Measurements from ENCODE around the gene ANTXR2.

Gene ANTXR2

DNA sequence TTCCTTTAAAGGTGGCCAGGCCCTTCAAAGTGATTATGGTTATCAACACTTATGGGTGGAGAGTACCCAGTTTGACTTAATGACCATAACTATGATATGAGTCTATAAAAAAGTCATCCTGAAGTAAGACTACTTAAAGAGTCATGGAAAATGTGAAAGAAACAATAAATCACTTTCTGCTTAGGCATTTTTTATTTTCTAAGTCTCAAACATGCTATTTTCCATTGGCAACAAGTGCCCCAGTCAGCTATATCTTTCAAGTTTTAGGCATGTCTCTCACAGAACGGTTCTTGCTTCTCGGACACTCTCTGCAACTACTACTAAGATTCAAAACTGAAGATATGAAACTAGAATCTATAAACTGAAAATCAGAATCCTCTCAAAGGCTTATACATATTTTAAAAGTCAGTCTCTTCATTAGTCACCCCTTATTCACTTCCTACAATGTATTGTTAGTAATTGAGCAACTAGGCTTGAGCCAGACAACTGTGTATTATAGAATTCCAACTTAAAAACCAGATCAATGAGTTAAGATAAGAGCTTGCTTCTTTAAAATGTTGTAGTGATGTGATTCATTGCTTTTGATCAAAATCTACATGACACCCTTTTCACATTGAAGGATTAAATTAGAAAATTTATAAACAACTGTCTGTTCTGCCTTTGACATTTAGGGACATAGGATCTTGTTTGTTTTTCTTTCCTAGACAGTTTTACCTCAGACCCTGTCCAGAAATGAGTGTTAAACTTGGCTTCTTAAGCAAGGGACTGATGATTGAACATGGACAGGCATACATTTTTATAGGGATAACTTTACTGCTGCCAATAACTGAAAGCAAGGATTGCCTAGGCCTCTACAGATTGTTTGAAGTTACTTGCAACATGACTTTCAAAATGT, 2.9 kb downstream of the ANTXR2 start:
- no peak for DNase-seq (ENCODE audit: low read depth in 4 of 4, low spot score in 1 of 4)

DNA sequence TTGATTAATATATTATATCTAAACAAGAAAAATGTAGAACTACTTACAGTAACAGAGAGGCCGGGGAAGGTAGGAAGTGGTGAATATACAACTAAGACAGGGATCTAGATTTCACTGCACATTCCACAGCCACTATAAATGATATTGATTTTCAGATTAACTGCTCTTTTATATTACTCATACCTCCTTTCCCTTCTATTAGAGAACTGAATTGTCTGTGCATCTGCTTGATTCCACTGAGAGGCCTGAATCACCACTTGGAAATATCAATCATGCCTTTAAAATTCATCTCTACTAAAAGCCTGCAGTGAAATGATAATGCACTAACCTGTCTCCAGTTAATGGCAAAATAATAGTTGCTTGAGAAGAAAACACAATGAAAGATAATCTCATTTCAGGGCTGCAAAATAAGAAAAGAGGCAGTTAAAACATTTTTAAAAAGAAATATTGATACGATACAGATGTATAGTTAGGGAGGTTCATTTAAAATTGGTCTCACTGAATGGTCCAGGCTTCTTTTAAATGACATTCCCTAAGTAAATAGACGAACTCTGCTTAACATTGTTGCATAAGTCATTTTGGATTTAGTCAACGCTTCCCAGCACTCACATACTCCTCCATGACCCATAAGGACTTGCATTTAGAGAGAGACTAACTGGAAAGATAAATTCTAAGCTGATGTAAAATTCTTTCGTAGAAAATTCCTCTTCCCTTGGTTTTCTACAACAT, 3.8 kb downstream of the ANTXR2 start:
- DNase-seq (ENCODE audit: low read depth in 4 of 4, low spot score in 1 of 4) = no peak

DNA sequence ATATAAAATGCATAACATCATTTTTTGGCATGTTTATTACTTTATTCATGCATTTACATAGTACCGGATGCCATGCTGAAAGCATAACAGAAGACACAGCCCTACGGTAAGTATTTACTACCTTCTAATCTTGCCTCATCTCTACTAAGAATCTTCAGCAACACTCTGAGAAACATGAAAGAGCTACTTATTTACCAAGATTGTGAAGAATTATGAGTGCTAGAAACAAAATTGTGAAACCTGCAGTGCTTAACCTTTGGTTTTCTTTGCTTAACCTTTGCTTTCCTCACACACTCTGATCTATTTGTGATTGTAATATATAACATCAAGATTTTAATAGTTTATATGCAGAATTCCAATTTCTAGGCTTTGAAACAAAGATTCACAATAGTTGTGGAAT, 7.4 kb downstream of the ANTXR2 start:
- no peak for DNase-seq (ENCODE audit: low read depth in 4 of 4, low spot score in 1 of 4)

DNA sequence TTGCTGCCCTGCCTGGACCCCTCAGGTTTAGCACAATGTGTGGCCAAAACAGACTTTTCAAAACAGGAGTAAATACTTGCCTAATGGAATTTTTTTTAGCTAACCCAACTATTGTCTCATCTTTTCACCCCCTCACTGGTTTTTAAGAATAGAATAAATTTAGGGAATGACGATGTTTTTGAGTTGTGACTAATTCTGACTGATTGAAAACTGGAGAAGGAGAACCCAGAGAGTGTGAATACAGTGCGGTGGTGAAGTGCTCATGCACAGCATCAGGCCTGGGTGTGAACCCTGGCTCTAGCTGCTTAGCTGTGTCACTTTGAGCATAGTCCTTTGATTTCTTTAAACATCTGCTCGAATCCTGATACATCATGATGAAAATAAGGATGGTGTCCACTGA, 10.5 kb downstream of the ANTXR2 start:
- no peak for DNase-seq (ENCODE audit: low read depth in 4 of 4, low spot score in 1 of 4)

DNA sequence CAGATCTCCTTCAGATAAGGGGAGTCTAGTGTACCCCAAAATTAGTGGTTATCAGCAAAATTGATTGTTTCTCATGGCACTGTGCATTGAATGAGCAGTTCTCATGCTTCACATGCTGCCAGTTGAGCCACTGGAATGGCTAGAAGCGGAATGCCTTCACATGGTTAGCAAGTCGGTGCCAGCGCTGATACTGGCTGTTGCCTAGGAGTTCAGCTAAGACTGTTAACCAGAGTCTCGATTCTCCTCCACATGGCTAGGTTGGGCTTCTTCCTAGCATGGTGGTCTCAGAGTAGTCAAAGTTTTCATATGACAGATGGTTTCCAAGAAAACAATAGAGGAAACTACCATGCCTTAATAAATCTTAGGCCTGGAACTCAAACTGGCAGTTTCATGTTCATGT, 12.2 kb downstream of the ANTXR2 start:
- no peak for DNase-seq (ENCODE audit: low read depth in 4 of 4, low spot score in 1 of 4)

DNA sequence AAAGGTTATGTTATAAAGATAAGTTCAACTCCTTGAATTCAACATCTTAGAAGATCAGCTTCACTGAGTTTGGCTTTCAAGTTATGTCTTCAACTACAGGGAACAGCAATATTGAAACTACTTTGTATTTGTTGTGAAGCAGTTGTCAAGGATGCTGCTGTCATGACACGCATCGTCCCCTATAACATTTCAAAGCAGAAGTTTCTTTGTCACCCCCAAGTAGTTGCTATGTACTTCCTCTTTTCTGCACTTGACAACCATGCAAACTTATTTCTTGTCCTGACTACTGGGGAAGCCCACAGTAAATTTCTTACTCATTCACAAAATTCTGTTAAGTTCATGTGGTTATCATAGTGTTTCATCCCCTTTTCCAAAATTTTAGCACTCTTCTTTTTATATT, 14.3 kb downstream of the ANTXR2 start:
- no peak for DNase-seq (ENCODE audit: low read depth in 4 of 4, low spot score in 1 of 4)

DNA sequence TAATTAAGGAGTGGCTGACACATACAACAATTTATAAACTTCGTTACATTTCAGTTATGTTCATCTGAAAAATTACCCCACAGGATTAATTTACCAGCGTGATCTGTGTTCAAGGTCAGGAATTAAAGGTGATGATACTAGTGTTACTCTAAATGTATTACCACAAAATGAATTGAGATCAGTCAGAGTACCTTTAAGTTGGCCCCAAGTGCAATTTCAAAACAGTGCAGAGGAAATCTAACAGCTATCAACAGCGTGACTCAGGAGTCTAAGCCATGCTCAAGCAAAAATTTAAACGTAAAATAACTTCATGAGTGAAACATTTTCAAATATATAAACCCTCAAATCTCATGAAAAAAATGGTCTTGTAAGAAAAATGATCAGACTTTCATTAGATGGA, 18.7 kb downstream of the ANTXR2 start:
- no peak for DNase-seq (ENCODE audit: low read depth in 4 of 4, low spot score in 1 of 4)

DNA sequence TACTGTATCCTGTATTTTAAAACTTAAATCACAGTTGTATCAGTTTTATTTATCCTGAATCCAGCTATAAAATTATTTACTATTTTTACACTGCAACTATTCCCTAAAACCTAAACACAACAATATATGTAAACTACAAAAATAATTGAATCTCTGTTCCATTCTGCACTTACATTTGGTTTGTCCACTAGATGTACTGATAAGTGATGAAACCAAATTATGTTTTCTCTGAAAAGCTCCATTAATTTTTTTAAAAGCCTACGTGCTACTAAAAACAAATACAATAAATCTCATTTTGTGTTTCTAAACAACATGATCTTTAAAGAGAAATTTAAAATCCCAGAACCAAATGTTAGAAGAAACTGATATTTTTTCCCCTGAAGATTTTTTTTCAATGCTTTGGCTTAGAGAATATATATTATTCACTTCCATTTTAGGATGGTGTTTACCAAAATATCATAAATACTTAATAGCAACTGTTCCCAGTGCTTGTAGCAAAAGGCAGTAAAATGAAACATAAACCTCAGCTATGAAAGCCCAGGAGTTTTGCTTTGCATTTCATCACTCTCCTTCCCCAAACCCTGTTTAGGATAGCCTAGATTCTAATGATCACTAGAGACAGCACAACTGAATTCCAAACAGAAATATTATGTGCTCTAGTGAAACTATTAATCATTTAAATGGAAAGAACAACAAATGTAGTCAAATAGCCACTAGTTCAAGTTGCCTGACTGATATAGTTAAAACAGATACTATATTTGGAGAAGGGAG, 19.7 kb downstream of the ANTXR2 start:
- no peak for DNase-seq (ENCODE audit: low read depth in 4 of 4, low spot score in 1 of 4)

DNA sequence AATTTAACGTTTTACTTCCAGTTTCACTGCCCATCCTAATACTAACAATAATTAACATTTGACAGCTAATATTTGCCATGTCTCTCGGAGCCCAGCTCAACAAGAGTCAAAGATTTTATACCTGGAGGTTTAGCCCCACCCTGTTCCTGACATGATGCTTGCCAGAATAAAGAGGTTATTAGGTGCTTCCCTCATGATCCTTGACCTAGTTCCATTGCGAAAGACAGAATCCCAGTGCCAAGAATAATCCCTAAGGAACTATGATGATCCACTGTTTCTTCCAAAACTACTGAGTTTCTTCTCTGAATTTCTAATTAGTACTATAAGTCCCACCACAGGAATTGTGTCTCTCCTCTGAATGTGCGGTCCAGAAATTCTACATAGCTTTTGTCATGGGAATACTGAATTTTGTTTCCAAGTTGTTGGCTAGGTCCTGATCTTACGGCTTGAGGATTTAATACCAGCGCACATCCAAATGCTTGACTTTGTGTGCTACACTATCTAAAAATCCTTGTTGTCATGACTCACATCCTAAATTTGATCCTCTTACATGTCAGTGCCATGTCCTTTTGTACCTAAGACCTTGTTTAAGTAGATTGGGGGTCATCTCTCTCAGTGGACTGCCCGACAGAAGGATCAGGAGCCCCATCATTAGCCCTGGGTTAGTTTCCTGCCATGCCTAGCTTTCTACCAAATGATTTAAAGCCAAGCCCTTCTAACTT, 23.1 kb downstream of the ANTXR2 start:
- no peak for DNase-seq (ENCODE audit: low read depth in 4 of 4, low spot score in 1 of 4)

DNA sequence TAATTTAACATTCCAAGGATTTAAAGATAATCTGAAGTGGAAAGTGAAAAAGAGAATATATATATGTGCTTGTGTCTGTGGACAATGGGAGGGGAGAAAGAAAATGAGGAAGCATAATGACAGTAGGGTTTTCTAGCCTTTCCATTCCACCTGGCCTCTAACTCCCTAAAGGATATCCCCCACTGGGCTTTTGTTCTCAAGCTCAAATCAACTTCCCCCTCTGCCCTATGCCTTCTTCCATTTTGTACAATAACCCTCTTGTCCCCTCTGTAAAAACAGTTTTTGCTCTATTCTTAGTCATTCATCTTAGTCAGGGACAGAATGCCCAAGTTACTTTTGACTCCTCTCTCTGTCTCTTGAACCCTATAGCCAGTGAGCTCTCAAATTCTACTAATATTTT, 23.6 kb downstream of the ANTXR2 start:
- DNase-seq (ENCODE audit: low read depth in 4 of 4, low spot score in 1 of 4) = no peak

DNA sequence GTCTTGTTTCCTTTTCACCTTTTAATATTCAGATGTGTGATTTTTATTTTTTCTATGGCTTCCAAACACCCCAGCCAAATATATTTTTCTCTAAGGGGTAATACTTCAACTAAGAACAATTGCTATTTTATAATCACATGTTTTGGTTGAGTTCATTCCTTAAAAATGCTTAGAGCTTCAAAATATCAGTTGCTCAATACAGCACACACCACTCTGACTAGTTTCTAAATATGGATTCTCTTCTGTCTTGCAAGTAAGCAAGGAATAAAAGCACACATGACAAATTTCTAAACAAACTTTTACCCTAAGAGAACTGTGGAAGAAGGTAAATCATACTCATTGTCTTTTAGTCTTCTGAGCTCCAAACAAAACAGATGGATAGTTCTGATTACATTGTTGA, 27.2 kb downstream of the ANTXR2 start:
- DNase-seq (ENCODE audit: low read depth in 4 of 4, low spot score in 1 of 4) = no peak

DNA sequence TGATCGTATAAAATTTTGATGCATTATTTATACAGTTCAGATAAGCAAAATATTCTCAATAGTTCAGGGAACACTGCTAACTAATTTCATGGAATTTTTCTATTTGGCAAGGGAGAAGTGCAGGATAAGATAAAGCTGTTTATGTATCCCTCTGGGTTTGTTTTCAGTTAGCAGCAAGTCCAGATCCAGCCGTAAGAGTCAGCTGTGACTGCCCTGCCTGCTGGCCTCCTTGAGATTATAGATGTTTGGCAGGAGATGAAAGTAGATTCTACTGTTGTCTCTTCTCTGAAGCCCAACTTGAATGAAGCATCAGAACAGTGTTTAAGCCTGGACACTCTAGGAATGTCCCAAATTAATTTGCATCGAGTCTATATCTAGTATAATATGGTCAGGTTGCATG, 29.5 kb downstream of the ANTXR2 start:
- no peak for DNase-seq (ENCODE audit: low read depth in 4 of 4, low spot score in 1 of 4)

DNA sequence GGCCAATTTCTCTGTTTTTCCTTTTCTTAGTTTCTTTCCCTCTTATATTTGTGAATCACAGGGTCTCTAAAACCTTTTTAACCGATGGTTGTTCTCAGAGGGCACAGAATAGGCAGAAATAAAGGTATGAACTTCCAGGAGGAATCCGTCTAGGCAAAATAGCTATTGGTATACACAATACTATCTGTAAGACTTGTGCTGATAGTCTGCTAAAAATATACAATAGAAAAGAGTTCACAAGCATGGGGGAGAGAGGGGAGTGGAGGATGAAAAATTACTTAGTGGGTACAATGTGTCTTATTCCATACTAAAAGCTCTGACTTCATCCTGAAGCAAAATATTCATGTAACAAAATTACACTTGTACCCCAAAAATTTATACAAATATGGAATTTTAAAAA, 30.2 kb downstream of the ANTXR2 start:
- no peak for DNase-seq (ENCODE audit: low read depth in 4 of 4, low spot score in 1 of 4)

DNA sequence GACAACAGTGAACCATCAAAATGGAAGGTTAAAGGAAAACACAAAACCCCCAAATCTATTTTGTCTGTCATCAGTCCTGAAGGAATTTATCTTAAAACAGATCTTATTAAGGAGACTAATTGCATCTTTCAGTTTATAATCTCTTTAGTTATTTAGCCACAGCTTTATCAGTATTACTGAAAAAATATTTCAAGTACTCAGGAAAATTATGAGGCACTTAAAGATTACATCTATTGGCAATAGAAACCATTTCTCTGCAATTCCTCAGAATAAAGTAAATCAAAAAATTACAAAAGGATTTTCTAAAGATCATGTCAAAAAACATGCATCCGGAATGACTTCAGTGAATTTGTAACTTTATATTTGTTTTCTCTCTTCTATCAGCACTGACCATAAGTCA, 35.2 kb downstream of the ANTXR2 start:
- no peak for DNase-seq (ENCODE audit: low read depth in 4 of 4, low spot score in 1 of 4)

DNA sequence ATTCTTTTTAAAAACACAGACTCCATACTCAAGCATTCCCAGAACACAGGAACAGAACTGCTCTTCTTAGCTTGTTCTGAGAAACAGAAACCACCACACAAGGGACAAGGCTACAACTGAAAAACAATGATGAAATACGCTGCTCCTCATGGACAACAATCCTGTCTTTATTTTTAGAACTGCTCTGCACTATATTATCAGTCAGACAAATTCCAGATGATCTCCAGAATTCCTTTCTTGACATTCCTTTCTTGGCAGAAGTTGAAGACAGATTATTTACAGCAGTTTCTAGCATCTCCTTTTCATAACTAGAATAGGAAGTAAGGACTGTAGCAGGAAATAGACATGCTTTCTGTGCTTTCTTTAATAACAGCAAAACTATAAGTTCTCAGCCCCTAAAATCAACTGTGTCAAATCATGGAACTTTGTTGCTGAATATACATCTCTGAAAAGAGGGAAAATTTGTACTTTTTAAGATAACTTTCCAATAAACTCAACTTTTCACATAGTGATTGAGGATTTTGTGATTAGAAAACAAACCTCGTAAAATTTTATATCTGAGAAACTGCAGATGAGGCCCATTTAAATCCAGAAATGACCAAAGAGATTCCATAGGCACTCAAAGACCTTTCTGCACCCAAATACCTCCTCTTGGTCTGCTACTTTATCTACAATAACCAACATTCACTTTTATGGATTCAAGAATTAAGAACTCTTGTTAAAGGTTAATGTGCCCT, 35.9 kb downstream of the ANTXR2 start:
- no peak for DNase-seq (ENCODE audit: low read depth in 4 of 4, low spot score in 1 of 4)

DNA sequence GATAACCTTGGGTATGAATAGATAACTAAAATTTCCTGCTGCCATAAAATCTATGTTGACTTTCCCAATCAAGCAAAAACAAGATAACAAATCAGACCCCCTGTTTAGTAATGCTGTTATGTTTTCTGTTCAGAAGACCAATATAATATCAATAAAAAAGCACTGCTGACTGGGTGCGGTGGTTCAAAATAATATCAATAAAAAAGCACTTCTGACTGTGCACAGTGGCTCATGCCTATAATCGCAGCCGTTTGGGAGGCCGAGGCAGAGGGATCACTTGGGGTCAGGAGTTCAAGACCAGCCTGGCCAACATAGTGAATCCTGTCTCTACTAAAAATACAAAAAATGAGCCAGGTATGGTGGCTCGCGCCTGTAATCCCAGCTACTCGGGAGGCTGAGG, 36.7 kb downstream of the ANTXR2 start:
- no peak for DNase-seq (ENCODE audit: low read depth in 4 of 4, low spot score in 1 of 4)

DNA sequence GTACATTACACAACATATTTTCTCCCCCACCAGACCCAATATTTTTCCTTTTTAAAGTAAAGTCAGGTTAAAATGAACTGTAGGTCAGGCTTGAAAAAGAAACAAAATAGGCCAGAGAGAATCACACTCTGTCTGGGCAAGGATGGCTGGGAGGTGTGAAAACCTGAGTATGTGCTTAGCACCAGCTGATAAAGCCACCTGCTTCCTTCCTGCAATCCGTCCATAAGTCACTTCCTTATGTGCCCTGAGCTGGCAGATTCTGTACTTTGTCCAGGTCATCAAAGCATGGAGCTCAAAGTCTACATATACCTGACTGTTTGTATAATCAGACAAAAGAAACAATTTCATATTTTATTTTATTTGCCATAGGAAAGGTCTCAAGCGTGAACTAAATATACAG, 37.7 kb downstream of the ANTXR2 start:
- no peak for DNase-seq (ENCODE audit: low read depth in 4 of 4, low spot score in 1 of 4)

DNA sequence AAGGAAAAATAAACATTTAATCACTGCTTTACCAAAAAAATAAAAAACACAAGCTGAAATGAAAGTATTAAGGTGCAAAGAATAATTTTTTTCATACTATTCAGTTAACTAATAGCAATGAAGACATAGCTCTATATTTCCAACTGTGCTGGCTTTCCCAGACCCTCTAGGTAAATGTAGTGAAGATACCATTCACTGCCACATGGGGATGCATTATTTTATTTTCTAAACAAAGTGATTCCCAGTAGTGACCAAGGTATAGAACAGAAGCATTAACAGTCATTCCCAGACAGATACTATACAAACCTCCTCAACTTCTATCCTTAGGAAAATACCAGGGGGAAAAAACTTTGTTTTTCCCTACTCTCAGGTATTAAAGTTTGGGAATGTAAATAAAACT, 39.4 kb downstream of the ANTXR2 start:
- DNase-seq (ENCODE audit: low read depth in 4 of 4, low spot score in 1 of 4) = no peak

DNA sequence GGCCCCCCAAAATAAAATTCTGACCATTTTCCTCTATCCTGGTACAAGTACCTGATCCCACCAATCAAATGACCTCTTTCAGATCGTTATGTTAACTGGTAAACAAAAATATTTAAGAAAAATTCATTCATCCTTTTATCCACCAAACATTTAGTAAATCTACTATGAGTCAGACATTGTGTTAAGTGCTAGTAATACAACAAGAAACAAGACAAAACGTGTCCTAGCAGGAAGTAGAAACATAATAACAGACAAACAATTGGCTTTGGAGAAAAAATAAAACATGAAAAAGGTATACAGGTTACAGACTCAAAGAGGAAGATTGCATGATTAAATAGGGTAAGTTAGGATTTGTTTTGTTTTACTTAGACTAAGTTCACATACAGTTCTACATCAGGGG, 43.7 kb downstream of the ANTXR2 start:
- no peak for DNase-seq (ENCODE audit: low read depth in 4 of 4, low spot score in 1 of 4)

DNA sequence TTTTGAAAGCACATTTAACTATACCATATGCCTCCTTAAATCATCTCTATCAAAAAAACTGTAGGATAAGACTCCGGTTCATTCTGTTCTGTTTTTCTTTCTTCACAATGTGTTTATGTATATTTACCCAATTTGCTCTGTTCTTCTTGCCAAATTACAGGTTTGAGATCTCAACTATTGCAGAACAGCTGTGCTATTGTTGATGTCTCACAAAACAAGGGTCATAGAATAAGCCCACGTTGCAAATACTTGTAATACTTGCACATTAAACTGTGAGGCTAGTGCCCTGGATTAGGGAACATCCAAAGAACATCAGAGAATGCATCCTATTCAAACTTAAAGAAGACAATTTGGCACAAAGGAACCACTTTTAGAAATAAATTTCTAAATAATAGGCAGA, 45.4 kb downstream of the ANTXR2 start:
- DNase-seq (ENCODE audit: low read depth in 4 of 4, low spot score in 1 of 4) = no peak

DNA sequence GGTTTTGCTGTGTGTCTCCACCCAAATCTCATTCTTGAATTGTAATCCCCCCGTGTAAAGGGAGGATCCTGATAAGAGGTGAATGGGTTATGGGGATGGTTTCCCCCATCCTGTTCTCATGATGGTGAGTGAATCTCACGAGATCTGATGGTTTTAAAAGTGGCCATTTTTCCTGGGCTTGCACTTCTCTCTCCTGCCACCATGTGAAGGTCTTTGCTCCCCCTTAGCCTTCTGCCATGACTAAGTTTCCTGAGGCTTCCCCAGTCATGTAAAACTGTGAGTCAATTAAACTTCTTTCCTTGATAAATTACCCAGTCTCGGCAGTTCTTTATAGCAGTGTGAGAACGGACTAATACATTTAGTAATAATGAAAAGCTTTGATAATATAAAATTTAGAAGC, 46.9 kb downstream of the ANTXR2 start:
- DNase-seq (ENCODE audit: low read depth in 4 of 4, low spot score in 1 of 4) = no peak
